PC-3 (cell line): ENCODE data around the gene GPATCH1. TPM values are rescaled to one million over a fixed set of nuclear protein-coding genes. Genes with fewer than 3 reads are reported as not detected.
A peak's percentile ranks its signal among the peaks of the same experiment; 100 is the strongest.

Source experiments
- ATAC-seq: fragments of 200-7000 bp; cut with Tn5 transposase; 2 replicates; pipeline ENCODE4 v1.9.1; 2020; ENCODE audit warnings: mild to moderate bottlenecking, moderate library complexity
- BruUV-seq: library from RNA; stranded (reverse); fragments of 400-500 nt; replicated peaks from 2 replicates; lab custom pipeline; 2021; lab: Mats Ljungman, UMichigan
- CTCF ChIA-PET: fragments of 300-600 bp; sonication (Branson Sonifier 250); formaldehyde crosslinking; loops from one replicate; lab custom pipeline; 2022; ENCODE audit warnings: antibody characterized with exemption; lab: Charles Lee
- POLR2A ChIA-PET: fragments of 300-600 bp; sonication (Branson Sonifier 250); formaldehyde crosslinking; loops from one replicate; lab custom pipeline; 2022; ENCODE audit warnings: antibody characterized with exemption; ENCODE audit not compliant: unreplicated experiment; lab: Charles Lee
- DNase-seq: peaks from one replicate; pipeline ENCODE4 v3.0.0-alpha.2; 2015
- H2AFZ ChIP-seq: fragments of 300-600 bp; sonication (generic); 2 replicates; pipeline ENCODE4 v1.6.0; 2016; ENCODE audit warnings: antibody characterized with exemption, low read length
- H3F3A ChIP-seq: fragments of 300-600 bp; sonication (generic); one replicate; pipeline ENCODE4 v1.6.0; 2017; ENCODE audit warnings: antibody characterized with exemption, low read length, control low read depth, mild to moderate bottlenecking; ENCODE audit not compliant: unreplicated experiment
- H3K27ac ChIP-seq: fragments of 300-600 bp; sonication (generic); 2 replicates; pipeline ENCODE4 v1.5.1; 2016; ENCODE audit warnings: mild to moderate bottlenecking, low read length
- H3K27me3 ChIP-seq: fragments of 300-600 bp; sonication (generic); 2 replicates; pipeline ENCODE4 v1.6.1; 2016; ENCODE audit warnings: low read length, mixed read lengths
- H3K36me3 ChIP-seq: fragments of 300-600 bp; sonication (generic); 2 replicates; pipeline ENCODE4 v1.6.1; 2016; ENCODE audit warnings: low read depth, mixed run types, low read length, mixed read lengths
- H3K4me1 ChIP-seq: fragments of 300-600 bp; sonication (generic); 2 replicates; pipeline ENCODE4 v1.5.1; 2016; ENCODE audit warnings: low read length; ENCODE audit not compliant: insufficient read depth
- H3K4me2 ChIP-seq: fragments of 300-600 bp; sonication (generic); 2 replicates; pipeline ENCODE4 v1.6.0; 2016; ENCODE audit warnings: low read length
- H3K4me3 ChIP-seq: fragments of 300-600 bp; sonication (generic); 2 replicates; pipeline ENCODE4 v1.5.1; 2016; ENCODE audit warnings: mild to moderate bottlenecking, low read length, mixed read lengths
- H3K79me2 ChIP-seq: fragments of 300-600 bp; sonication (generic); 2 replicates; pipeline ENCODE4 v1.6.1; 2017; ENCODE audit warnings: low read length, mixed read lengths
- H3K9ac ChIP-seq: fragments of 300-600 bp; sonication (generic); 2 replicates; pipeline ENCODE4 v1.6.0; 2016; ENCODE audit warnings: mild to moderate bottlenecking, low read length
- H3K9me2 ChIP-seq: fragments of 300-600 bp; sonication (generic); replicated peaks from 2 replicates; pipeline ENCODE4 v1.6.1; 2016; ENCODE audit warnings: mixed run types, low read length, mixed read lengths
- H3K9me3 ChIP-seq: fragments of 300-600 bp; sonication (generic); 2 replicates; pipeline ENCODE4 v1.6.1; 2016; ENCODE audit warnings: low read length, mixed read lengths
- H4K20me1 ChIP-seq: fragments of 300-600 bp; sonication (generic); 2 replicates; pipeline ENCODE4 v1.6.1; 2016; ENCODE audit warnings: low read length, mixed read lengths
- EZH2 ChIP-seq: fragments of 300-600 bp; sonication (generic); IDR thresholded peaks from one replicate; pipeline ENCODE4 v1.6.1; 2017; ENCODE audit warnings: antibody characterized with exemption, mild to moderate bottlenecking, low read length; ENCODE audit not compliant: unreplicated experiment
- EZH2phosphoT487 ChIP-seq: fragments of 300-600 bp; sonication (generic); IDR thresholded peaks from 2 replicates; pipeline ENCODE4 v1.6.1; 2018; ENCODE audit warnings: mild to moderate bottlenecking, antibody characterized with exemption, low read length, borderline replicate concordance
- intact Hi-C: fragments of 100-400 bp; cut with micrococcal nuclease; formaldehyde crosslinking; loops from 2 replicates; pipeline ENCODE4 v1.9.0; 2023
- total RNA-seq: library from RNA; depleted of rRNA; stranded (reverse); fragments of >200 nt; gene quantifications from 2 replicates; pipeline ENCODE4 v1.2.3, GENCODE V29; 2014
- TF ChIP-seq, protein P1 (sequence below): fragments of 300-600 bp; sonication (generic); conservative IDR thresholded peaks from 2 replicates; pipeline ENCODE4 v1.5.1; 2017; ENCODE audit warnings: antibody characterized with exemption, low read depth, mild to moderate bottlenecking, low read length

The GPATCH1 gene
- total RNA-seq, 1 experiment from 2014 or later, result 6.9 TPM

DNA sequence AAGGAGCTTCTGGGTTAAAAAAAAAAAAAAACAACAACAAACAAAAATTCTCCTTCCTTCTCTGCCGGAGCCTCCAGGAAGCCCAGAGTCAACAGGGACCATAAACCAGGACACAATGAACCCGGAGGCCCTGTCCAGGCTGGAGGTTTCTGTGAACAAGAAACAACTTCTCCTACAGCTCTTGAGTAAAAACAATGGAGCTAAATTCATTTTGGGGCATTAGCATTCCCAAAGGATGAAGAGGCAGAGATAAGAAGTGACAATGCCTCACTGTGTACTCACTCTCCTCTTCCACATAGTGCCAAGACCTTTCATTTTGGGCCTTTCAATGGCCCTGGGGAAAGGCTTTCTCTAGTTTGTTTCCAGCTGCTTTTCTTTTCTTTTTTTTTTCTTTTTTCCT, 25.3 kb upstream of the GPATCH1 start:
- Histone ChIP-seq H3K27ac (peak overlapping the region; percentile 93), H3K27me3 (no peaks in the 10 kb centered on the region), H3K9me2 (no peaks in the 10 kb centered on the region), H3K4me1 (peaks cover 43% of the 10 kb centered on the region), H3K79me2 (peaks cover 83% of the 10 kb centered on the region), H3F3A (no peaks in the 10 kb centered on the region), H3K9me3 (no peaks in the 10 kb centered on the region), H3K9ac (peak overlapping the region; percentile 45; the same call in 1 of the 2 replicates), H3K4me2 (0 out of 2 replicates have a peak overlapping the region, but pooled peaks have one; percentile 15), H4K20me1 (peaks cover 10% of the 10 kb centered on the region; the same call in 1 of the 2 replicates), H3K4me3 (no peak overlapping the region), H3K36me3 (peaks cover 10% of the 10 kb centered on the region), H2AFZ (no peak overlapping the region)
- TF ChIP-seq EZH2, result no peak
- no peak for TF ChIP-seq EZH2phosphoT487
- TF ChIP-seq, protein P1, sequence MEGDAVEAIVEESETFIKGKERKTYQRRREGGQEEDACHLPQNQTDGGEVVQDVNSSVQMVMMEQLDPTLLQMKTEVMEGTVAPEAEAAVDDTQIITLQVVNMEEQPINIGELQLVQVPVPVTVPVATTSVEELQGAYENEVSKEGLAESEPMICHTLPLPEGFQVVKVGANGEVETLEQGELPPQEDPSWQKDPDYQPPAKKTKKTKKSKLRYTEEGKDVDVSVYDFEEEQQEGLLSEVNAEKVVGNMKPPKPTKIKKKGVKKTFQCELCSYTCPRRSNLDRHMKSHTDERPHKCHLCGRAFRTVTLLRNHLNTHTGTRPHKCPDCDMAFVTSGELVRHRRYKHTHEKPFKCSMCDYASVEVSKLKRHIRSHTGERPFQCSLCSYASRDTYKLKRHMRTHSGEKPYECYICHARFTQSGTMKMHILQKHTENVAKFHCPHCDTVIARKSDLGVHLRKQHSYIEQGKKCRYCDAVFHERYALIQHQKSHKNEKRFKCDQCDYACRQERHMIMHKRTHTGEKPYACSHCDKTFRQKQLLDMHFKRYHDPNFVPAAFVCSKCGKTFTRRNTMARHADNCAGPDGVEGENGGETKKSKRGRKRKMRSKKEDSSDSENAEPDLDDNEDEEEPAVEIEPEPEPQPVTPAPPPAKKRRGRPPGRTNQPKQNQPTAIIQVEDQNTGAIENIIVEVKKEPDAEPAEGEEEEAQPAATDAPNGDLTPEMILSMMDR, result no peak
- BruUV-seq, result no TSS peak
- intact Hi-C loops, result no loop called here
- ChIA-PET POLR2A (no interaction called here), CTCF (no interaction called here)
- ATAC-seq (no peak; the same call in 1 of the 2 replicates), DNase-seq (peak; percentile 49)

DNA sequence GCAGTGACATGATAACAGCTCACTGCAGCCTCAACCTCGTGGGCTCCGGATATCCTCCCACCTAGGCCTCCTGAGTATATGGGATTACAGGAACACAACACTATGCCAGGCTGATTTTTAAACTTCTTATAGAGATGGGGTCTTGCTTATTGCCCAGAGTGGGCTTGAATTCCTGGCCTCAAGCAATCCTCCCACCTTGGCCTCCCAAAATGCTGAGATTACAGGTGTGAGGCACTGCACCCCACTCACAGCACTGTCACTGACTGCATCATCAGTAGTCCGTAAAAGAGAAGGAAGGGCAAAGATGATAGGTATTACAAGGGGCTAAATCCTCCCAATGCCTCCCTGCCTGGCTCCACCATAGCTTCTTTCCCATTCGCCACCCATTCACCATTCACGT, 20.4 kb upstream of the GPATCH1 start:
- H3K27me3 ChIP-seq, result no peaks in the 10 kb centered on the region
- intact Hi-C loops, result no loop called here
- no peaks in the 10 kb centered on the region for H3K9me3 ChIP-seq
- H3K36me3 ChIP-seq, result no peaks in the 10 kb centered on the region
- H3K4me1 ChIP-seq, result peaks cover 14% of the 10 kb centered on the region
- H3K4me2 ChIP-seq, result no peak overlapping the region
- no peak overlapping the region for H3K4me3 ChIP-seq
- H3K79me2 ChIP-seq, result peaks cover 81% of the 10 kb centered on the region
- no peak overlapping the region for H3K9ac ChIP-seq
- no TSS peak for BruUV-seq
- TF ChIP-seq, protein P1, result no peak
- TF ChIP-seq EZH2 (no peak), EZH2phosphoT487 (no peak)
- no peak overlapping the region for H3K27ac ChIP-seq
- H2AFZ ChIP-seq, result no peak overlapping the region
- peaks cover 30% of the 10 kb centered on the region for H4K20me1 ChIP-seq
- ChIA-PET POLR2A (no interaction called here), CTCF (no interaction called here)
- ATAC-seq, result no peak
- no peaks in the 10 kb centered on the region for H3F3A ChIP-seq
- H3K9me2 ChIP-seq, result no peaks in the 10 kb centered on the region
- no peak for DNase-seq

DNA sequence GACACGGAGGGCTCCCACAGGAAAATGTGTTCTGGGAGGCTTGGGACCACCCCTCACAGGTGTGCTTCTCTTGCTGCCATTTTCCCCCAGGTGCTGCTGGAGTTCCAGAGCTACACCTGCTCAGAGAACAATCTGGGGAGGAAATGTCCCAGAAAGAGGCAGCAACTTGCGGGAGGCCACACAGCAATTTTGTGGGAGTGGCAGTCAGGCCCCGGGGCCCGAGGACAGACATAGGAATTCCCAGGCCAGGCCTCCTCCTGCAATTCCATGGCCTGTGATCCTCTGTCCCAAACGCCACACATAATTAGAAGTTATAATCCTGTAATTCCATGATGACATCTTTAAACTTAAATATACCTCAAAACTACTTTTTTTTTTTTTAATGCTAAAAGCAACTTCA, 18.1 kb upstream of the GPATCH1 start:
- no peaks in the 10 kb centered on the region for H3F3A ChIP-seq
- no peaks in the 10 kb centered on the region for H3K36me3 ChIP-seq
- TF ChIP-seq, protein P1, result no peak
- TF ChIP-seq EZH2, result no peak
- no peak for TF ChIP-seq EZH2phosphoT487
- H3K9me2 ChIP-seq, result no peaks in the 10 kb centered on the region
- BruUV-seq, result TSS peak; percentile 57
- peak overlapping the region; percentile 93 for H3K4me2 ChIP-seq
- H3K27me3 ChIP-seq, result no peaks in the 10 kb centered on the region
- peak overlapping the region; percentile 93 for H3K4me3 ChIP-seq
- no peak overlapping the region for H3K27ac ChIP-seq
- ChIA-PET POLR2A (no interaction called here), CTCF (no interaction called here)
- peak overlapping the region; percentile 40; the same call in 1 of the 2 replicates for H3K9ac ChIP-seq
- DNase-seq (no peak), ATAC-seq (no peak)
- H3K79me2 ChIP-seq, result peaks cover 63% of the 10 kb centered on the region
- peaks cover 30% of the 10 kb centered on the region for H4K20me1 ChIP-seq
- no peak overlapping the region for H2AFZ ChIP-seq
- no peaks in the 10 kb centered on the region for H3K9me3 ChIP-seq
- intact Hi-C loops, result no loop called here
- peaks cover 7% of the 10 kb centered on the region for H3K4me1 ChIP-seq
